GM12878 (cell line): ENCODE measurements around the gene AGBL1. TPM values are rescaled to one million over a fixed set of nuclear protein-coding genes. Genes with fewer than 3 reads are reported as not detected.

Experiments used
- ATAC-seq: fragments of 200-7000 bp; cut with Tn5 transposase; 3 replicates; pipeline ENCODE4 v1.9.1; 2020; ENCODE audit warnings: mild to moderate bottlenecking, moderate library complexity
- BruUV-seq: library from RNA; stranded (reverse); fragments of 400-500 nt; replicated peaks from 2 replicates; lab custom pipeline; 2021; lab: Mats Ljungman, UMichigan
- CTCF ChIA-PET: fragments of 300-600 bp; sonication (Branson Sonifier 250); formaldehyde crosslinking; extraction: SDS; loops from one replicate; lab custom pipeline; 2021; ENCODE audit warnings: inconsistent platforms; lab: Yijun Ruan, JAX
- POLR2A ChIA-PET: fragments of 350-600 bp; formaldehyde crosslinking; extraction: SDS; loops from one replicate; lab custom pipeline; 2021; ENCODE audit warnings: inconsistent platforms; lab: Charles Lee
- RAD21 ChIA-PET: fragments of 300-600 bp; sonication (Branson Sonifier 250); formaldehyde crosslinking; loops from one replicate; lab custom pipeline; 2023; ENCODE audit warnings: antibody characterized with exemption; ENCODE audit not compliant: unreplicated experiment; lab: Charles Lee
- SMC1A ChIA-PET: fragments of 300-600 bp; sonication (Branson Sonifier 250); formaldehyde crosslinking; loops from one replicate; lab custom pipeline; 2023; ENCODE audit not compliant: unreplicated experiment, uncharacterized antibody; lab: Charles Lee
- DNase-seq: peaks from one replicate; pipeline ENCODE4 v3.0.0-alpha.2; 2011; ENCODE audit warnings: low read depth, low spot score
- FAIRE-seq: peaks from 3 replicates; lab custom pipeline; 2011; peaks lifted over from hg19 to GRCh38; lab: Jason Lieb, UNC
- H2AFZ ChIP-seq: 2 replicates; pipeline ENCODE4 v1.6.0; 2011; ENCODE audit warnings: low read depth, low read length, control low read depth; ENCODE audit not compliant: control insufficient read depth
- H3K27ac ChIP-seq: 2 replicates; pipeline ENCODE4 v1.5.1; 2011; ENCODE audit warnings: control low read depth; ENCODE audit not compliant: control insufficient read depth, insufficient read depth
- H3K27me3 ChIP-seq, 2 experiments: replicated peaks in 1 of 2; 2 replicates each; pipeline versions ENCODE4 v1.6.0 to v1.6.1; 2011; ENCODE audit warnings: low read length in 1 of 2; ENCODE audit not compliant: control insufficient read depth in 2 of 2, insufficient read depth in 2 of 2
- H3K36me3 ChIP-seq, 2 experiments: 2 replicates each; pipeline ENCODE4 v1.5.1; 2011; ENCODE audit warnings: low read length in 1 of 2; ENCODE audit not compliant: control insufficient read depth in 2 of 2, insufficient read depth in 2 of 2
- H3K4me1 ChIP-seq: 2 replicates; pipeline ENCODE4 v1.6.1; 2011; ENCODE audit warnings: mild to moderate bottlenecking, low read length, moderate library complexity, mixed read lengths; ENCODE audit not compliant: control insufficient read depth, insufficient read depth
- H3K4me2 ChIP-seq: 2 replicates; pipeline ENCODE4 v1.6.0; 2011; ENCODE audit warnings: control low read depth; ENCODE audit not compliant: control insufficient read depth, insufficient read depth
- H3K4me3 ChIP-seq: fragments of 200-600 bp; sonication (generic); 2 replicates; pipeline ENCODE4 v1.5.1; 2016
- H3K79me2 ChIP-seq: 2 replicates; pipeline ENCODE4 v1.6.0; 2011; ENCODE audit warnings: low read length; ENCODE audit not compliant: control insufficient read depth, insufficient read depth
- H3K9ac ChIP-seq: 2 replicates; pipeline ENCODE4 v1.8.0; 2011; ENCODE audit warnings: low read length, control low read depth, mixed read lengths; ENCODE audit not compliant: control insufficient read depth, insufficient read depth
- H3K9me3 ChIP-seq: replicated peaks from 3 replicates; pipeline ENCODE4 v1.5.1; 2011; ENCODE audit warnings: mild to moderate bottlenecking, low read length; ENCODE audit not compliant: control insufficient read depth, insufficient read depth
- H4K20me1 ChIP-seq: 2 replicates; pipeline ENCODE4 v1.6.0; 2011; ENCODE audit not compliant: control insufficient read depth, insufficient read depth
- ATF7 ChIP-seq: fragments of 450-650 bp; IDR thresholded peaks from 2 replicates; pipeline ENCODE4 v1.6.1; 2016; ENCODE audit warnings: low read depth, mild to moderate bottlenecking
- HDAC2 ChIP-seq: fragments of 200-600 bp; sonication (generic); IDR thresholded peaks from 2 replicates; pipeline ENCODE4 v1.6.1; 2017
- JUND ChIP-seq: IDR thresholded peaks from 2 replicates; pipeline ENCODE4 v1.6.1; 2012; ENCODE audit warnings: low read depth, mild to moderate bottlenecking, low read length, improper control_type of control experiment, moderate library complexity
- NR2C1 ChIP-seq: fragments of 450-650 bp; IDR thresholded peaks from 2 replicates; pipeline ENCODE4 v1.6.1; 2017; ENCODE audit warnings: antibody characterized with exemption, mild to moderate bottlenecking, moderate library complexity
- NRF1 ChIP-seq: conservative IDR thresholded peaks from 2 replicates; pipeline ENCODE4 v1.6.1; 2011; ENCODE audit warnings: mild to moderate bottlenecking, low read depth, low read length, improper control_type of control experiment
- PRDM15 ChIP-seq: fragments of 450-650 bp; formaldehyde crosslinking; IDR thresholded peaks from 2 replicates; pipeline ENCODE4 v1.4.0; 2020; ENCODE audit warnings: mild to moderate bottlenecking, moderate library complexity
- RELA ChIP-seq: fragments of 450-650 bp; IDR thresholded peaks from 2 replicates; pipeline ENCODE4 v1.8.0; 2014; ENCODE audit warnings: borderline replicate concordance; ENCODE audit not compliant: partially characterized antibody
- SMAD5 ChIP-seq: IDR thresholded peaks from 2 replicates; pipeline ENCODE4 v1.6.1; 2016; ENCODE audit warnings: antibody characterized with exemption, low read depth
- SPI1 ChIP-seq: IDR thresholded peaks from 2 replicates; pipeline ENCODE4 v1.6.1; 2011; ENCODE audit warnings: low read depth, mild to moderate bottlenecking, low read length, moderate library complexity, borderline replicate concordance; ENCODE audit not compliant: insufficient read depth
- ZBTB4 ChIP-seq: fragments of 450-650 bp; formaldehyde crosslinking; IDR thresholded peaks from 2 replicates; pipeline ENCODE4 v1.4.0; 2022; ENCODE audit warnings: mild to moderate bottlenecking, moderate library complexity
- ZNF24 ChIP-seq: fragments of 450-650 bp; IDR thresholded peaks from 2 replicates; pipeline ENCODE4 v1.6.1; 2017; ENCODE audit warnings: antibody characterized with exemption, mild to moderate bottlenecking
- WGBS: methylation state at CpG from one replicate; pipeline ENCODE4 v1.1.6; 2016; ENCODE audit warnings: low lambda C conversion rate; ENCODE audit not compliant: insufficient replicate concordance, insufficient coverage; ENCODE audit errors: missing lambda C conversion rate; 5-methylcytosine and 5-hydroxymethylcytosine counted together
- in situ Hi-C: fragments of 300-500 bp; cut with MboI; formaldehyde crosslinking; loops from 9 replicates; pipeline ENCODE4 v1.14.3; 2018; ENCODE audit warnings: mixed read lengths
- intact Hi-C: fragments of 100-400 bp; cut with micrococcal nuclease; formaldehyde crosslinking; loops from one replicate; pipeline ENCODE4 v1.14.2; 2022; ENCODE audit not compliant: unreplicated experiment
- polyA plus RNA-seq, 11 experiments: library from polyadenylated mRNA; depleted of rRNA in 4 of 11; unstranded in 6 of 11; stranded (reverse) in 5 of 11; fragments of >200 nt; fragmentation: Nextera tagmentation in 4 of 11; fragmentation: Illumina TruSeq in 1 of 11; extraction: Ambion mirVana in 4 of 11; extraction: Trizol in 1 of 11; gene quantifications; 1 replicate in 1 of 11; 2 replicates in 10 of 11; pipeline versions ENCODE4 v1.2.1 to v1.2.3, GENCODE V29; 2011 to 2016; ENCODE audit warnings: inconsistent platforms in 2 of 11, missing spikeins in 2 of 11, low read depth in 1 of 11
- total RNA-seq, 4 experiments: library from RNA; depleted of rRNA in 3 of 4; stranded (reverse); fragments of >200 nt in 3 of 4; fragmentation: Illumina TruSeq in 1 of 4; extraction: Trizol in 1 of 4; gene quantifications; 2 replicates each; pipeline versions ENCODE4 v1.2.1 to v1.2.3, GENCODE V29; 2013 to 2021
- TF ChIP-seq, protein P1 (sequence below): fragments of 450-650 bp; IDR thresholded peaks from 2 replicates; pipeline ENCODE4 v1.6.1; 2018; ENCODE audit warnings: mild to moderate bottlenecking, low read depth, moderate library complexity; ENCODE audit not compliant: partially characterized antibody
- TF ChIP-seq, protein P2 (sequence below): IDR thresholded peaks from 2 replicates; pipeline ENCODE4 v1.6.1; 2011; ENCODE audit warnings: mild to moderate bottlenecking, low read depth, low read length, moderate library complexity; ENCODE audit not compliant: insufficient replicate concordance

AGBL1 gene
- total and polyA plus RNA-seq, 10 of the 15 experiments (the other 5 are each of a cell fraction or from before 2014, with no cell fraction given), result not detected

DNA sequence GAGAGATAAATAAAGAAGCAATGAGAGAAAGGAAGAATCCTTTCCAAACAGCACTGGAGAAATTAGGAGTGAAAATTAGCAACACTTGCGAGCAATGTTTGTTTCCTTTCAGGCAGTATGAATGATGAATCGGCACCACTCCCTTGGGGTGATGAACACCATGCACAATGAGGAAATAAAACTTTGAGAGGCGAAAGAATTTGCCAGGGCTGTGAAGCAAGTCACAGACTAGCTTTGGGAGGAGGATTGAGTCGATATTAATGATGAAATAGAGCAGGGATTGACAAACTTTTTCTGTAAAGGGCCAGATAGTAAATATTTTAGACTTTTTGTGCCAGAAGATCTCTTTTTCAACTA lies 237.7 kb downstream of the AGBL1 start (continued):
- TF ChIP-seq, protein P1, sequence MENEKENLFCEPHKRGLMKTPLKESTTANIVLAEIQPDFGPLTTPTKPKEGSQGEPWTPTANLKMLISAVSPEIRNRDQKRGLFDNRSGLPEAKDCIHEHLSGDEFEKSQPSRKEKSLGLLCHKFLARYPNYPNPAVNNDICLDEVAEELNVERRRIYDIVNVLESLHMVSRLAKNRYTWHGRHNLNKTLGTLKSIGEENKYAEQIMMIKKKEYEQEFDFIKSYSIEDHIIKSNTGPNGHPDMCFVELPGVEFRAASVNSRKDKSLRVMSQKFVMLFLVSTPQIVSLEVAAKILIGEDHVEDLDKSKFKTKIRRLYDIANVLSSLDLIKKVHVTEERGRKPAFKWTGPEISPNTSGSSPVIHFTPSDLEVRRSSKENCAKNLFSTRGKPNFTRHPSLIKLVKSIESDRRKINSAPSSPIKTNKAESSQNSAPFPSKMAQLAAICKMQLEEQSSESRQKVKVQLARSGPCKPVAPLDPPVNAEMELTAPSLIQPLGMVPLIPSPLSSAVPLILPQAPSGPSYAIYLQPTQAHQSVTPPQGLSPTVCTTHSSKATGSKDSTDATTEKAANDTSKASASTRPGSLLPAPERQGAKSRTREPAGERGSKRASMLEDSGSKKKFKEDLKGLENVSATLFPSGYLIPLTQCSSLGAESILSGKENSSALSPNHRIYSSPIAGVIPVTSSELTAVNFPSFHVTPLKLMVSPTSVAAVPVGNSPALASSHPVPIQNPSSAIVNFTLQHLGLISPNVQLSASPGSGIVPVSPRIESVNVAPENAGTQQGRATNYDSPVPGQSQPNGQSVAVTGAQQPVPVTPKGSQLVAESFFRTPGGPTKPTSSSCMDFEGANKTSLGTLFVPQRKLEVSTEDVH, result no peak
- TF ChIP-seq, protein P2, sequence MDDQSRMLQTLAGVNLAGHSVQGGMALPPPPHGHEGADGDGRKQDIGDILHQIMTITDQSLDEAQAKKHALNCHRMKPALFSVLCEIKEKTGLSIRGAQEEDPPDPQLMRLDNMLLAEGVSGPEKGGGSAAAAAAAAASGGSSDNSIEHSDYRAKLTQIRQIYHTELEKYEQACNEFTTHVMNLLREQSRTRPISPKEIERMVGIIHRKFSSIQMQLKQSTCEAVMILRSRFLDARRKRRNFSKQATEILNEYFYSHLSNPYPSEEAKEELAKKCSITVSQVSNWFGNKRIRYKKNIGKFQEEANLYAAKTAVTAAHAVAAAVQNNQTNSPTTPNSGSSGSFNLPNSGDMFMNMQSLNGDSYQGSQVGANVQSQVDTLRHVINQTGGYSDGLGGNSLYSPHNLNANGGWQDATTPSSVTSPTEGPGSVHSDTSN, result no peak
- TF ChIP-seq NR2C1, result no peak
- TF ChIP-seq JUND, result no peak
- TF ChIP-seq NRF1, result no peak
- TF ChIP-seq ATF7, result no peak
- TF ChIP-seq SMAD5, result no peak

- ChIA-PET RAD21 (no interaction called here), SMC1A (interaction anchor here (1.2 kb wide), 1 partner anchor 10 kb away, joined by 5 read pairs; no protein-coding TSS in a partner anchor), CTCF (no interaction called here), POLR2A (no interaction called here)
- no peak overlapping the region for H2AFZ ChIP-seq
- FAIRE-seq (no peak), ATAC-seq (no peak), DNase-seq (no peak)
- no peaks in the 10 kb centered on the region for H3K79me2 ChIP-seq
- no peak overlapping the region for H3K27ac ChIP-seq
- no peaks in the 10 kb centered on the region for H3K4me1 ChIP-seq
- no peaks in the 10 kb centered on the region for H4K20me1 ChIP-seq
- BruUV-seq, result no TSS peak
- WGBS, result 0% methylated on average over 1 of the region's 1 CpG
- no peak overlapping the region for H3K9ac ChIP-seq
- no peaks in the 10 kb centered on the region for H3K36me3 ChIP-seq
- intact Hi-C loops (no loop called here), in situ Hi-C loops (no loop called here)
- no peaks in the 10 kb centered on the region for H3K27me3 ChIP-seq
- no peak overlapping the region for H3K4me3 ChIP-seq
- H3K4me2 ChIP-seq, result no peak overlapping the region
- no peaks in the 10 kb centered on the region for H3K9me3 ChIP-seq
- TF ChIP-seq ZNF24, result no peak
- no peak for TF ChIP-seq PRDM15
- TF ChIP-seq RELA, result no peak
- TF ChIP-seq SPI1, result no peak
- TF ChIP-seq ZBTB4 (CRISPR knock-in tag), result no peak
- TF ChIP-seq HDAC2, result no peak
Measured at GRCh38 chr15:86322629-86323028, 243.0 kb downstream of the AGBL1 start.
